Measurements from ENCODE around the gene PLXNA4. TPM values are rescaled to one million over a fixed set of nuclear protein-coding genes. Genes with fewer than 3 reads are reported as not detected.

Gene PLXNA4
- total and polyA plus RNA-seq, 9 of the 15 experiments (the other 6 are each of a cell fraction or from before 2014, with no cell fraction given): under 0.01 to 0.09 TPM; not detected in 7

DNA sequence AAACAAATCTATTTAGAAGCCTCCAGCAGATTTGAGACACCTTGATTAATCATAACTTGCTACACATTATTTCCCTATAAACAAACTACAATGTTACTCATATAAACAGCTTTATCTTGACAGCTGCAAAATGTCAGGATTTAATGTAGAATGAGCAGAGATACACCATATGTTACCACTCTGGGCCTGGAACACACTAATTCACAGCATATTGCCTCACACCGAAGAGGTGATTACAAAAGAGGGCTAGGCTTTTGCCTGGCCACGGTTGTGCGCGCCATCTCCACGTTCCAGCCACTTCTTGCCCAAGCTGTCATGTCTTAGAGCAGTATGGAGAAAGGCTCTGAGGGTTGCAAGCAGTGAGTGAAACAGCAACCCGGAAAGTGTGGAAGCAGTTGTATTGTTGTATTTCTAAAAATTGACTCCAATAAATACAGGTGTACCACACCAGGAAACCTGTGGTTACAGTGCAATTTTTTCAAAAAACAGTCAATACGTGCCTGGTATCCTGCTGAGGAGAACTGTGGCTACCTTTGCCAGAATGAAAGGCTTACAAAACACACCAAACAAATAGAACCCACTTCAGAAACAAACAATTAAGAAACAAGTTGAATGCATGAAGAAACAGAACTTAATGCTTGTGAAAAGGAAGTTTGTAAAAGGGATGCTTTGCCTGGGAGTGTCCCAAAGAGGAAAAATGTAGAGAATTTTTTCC is 498.1 kb downstream of the PLXNA4 start:
- no peak overlapping the region for H3K4me2 ChIP-seq (ENCODE audit: insufficient read depth, low read length)
- no peaks in the 10 kb centered on the region for H3K36me3 ChIP-seq (ENCODE audit: control insufficient read depth, insufficient read depth, low read length)
- ChIA-PET POLR2A (no interaction called here), CTCF (ENCODE audit: low intra/inter-chr PET ratio) (no interaction called here)
- in situ Hi-C loops (cut with MboI) (no loop called here), intact Hi-C loops (cut with micrococcal nuclease) (no loop called here)
- H3K4me3 ChIP-seq: no peak overlapping the region
- H2AFZ ChIP-seq (ENCODE audit: low read depth, low read length): no peak overlapping the region
- no peaks in the 10 kb centered on the region for H3K79me2 ChIP-seq (ENCODE audit: control insufficient read depth, insufficient read depth, low read length)
- FAIRE-seq: no peak
- ATAC-seq: no peak
- no peaks in the 10 kb centered on the region for H4K20me1 ChIP-seq (replicated peaks; ENCODE audit: control insufficient read depth, insufficient read depth, low read length)
- H3K9me3 ChIP-seq (replicated peaks; ENCODE audit: control insufficient read depth, insufficient read depth, low read depth, low read length): no peaks in the 10 kb centered on the region
- no peak overlapping the region for H3K9ac ChIP-seq (ENCODE audit: insufficient read depth in 1 of 2, low read depth in 2 of 2, low read length in 2 of 2)
- TF ChIP-seq ZNF436 (CRISPR knock-in tag; IDR thresholded peaks at IDR 0.05) (no peak), POLR2H (tag; IDR thresholded peaks at IDR 0.05; ENCODE audit: low read depth) (no peak), ELF1 (tag; IDR thresholded peaks at IDR 0.05) (no peak), IRF2 (CRISPR knock-in tag; IDR thresholded peaks at IDR 0.05) (no peak), CEBPB (tag; IDR thresholded peaks at IDR 0.05) (no peak), ARID1B (IDR thresholded peaks at IDR 0.05) (no peak), ZNF354B (CRISPR knock-in tag; IDR thresholded peaks at IDR 0.05) (no peak)
- TF ChIP-seq, protein P1, sequence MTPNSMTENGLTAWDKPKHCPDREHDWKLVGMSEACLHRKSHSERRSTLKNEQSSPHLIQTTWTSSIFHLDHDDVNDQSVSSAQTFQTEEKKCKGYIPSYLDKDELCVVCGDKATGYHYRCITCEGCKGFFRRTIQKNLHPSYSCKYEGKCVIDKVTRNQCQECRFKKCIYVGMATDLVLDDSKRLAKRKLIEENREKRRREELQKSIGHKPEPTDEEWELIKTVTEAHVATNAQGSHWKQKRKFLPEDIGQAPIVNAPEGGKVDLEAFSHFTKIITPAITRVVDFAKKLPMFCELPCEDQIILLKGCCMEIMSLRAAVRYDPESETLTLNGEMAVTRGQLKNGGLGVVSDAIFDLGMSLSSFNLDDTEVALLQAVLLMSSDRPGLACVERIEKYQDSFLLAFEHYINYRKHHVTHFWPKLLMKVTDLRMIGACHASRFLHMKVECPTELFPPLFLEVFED (CRISPR knock-in tag; conservative IDR thresholded peaks at IDR 0.05): no peak
- H3K27me3 ChIP-seq (ENCODE audit: control insufficient read depth in 2 of 2, insufficient read depth in 2 of 2, low read length in 2 of 2): peaks cover 0 to 39% of the 10 kb centered on the region in 2 experiments
- no peak overlapping the region for H3K27ac ChIP-seq (ENCODE audit: extremely low read depth, low read depth, low read length)
- no peaks in the 10 kb centered on the region for H3K4me1 ChIP-seq (replicated peaks in 1 of 2; ENCODE audit: control insufficient read depth in 2 of 2, insufficient read depth in 2 of 2, low read length in 2 of 2)
- BruUV-seq (replicated peaks): no TSS peak
- DNase-seq (ENCODE audit: extremely low read depth in 1 of 4, low spot score in 3 of 4): no peak
- 2% methylated on average over 7 of the region's 7 CpGs for whole genome bisulfite sequencing (ENCODE audit: insufficient coverage, low coverage, missing lambda C conversion rate)
- H3K9me1 ChIP-seq (ENCODE audit: control insufficient read depth, insufficient read depth, low read length): no peaks in the 10 kb centered on the region
